ENCODE results near the gene KCNE3.

GRCh38 chr11:74490941-74491340, 23.6 kb upstream of the KCNE3 start:
- TF ChIP-seq CTCF (IDR thresholded peaks at IDR 0.05) = no peak
- no peak for TF ChIP-seq EZH2 (IDR thresholded peaks at IDR 0.05)

Data from neural progenitor cell (in vitro differentiated cells).